T-helper 22 cell (primary cell): ENCODE data around the gene GMDS.
"Not testable (repeated sequence)": the region's sequence is repeated elsewhere in the genome, so short reads cannot be mapped to it uniquely, and the experiment has no call there.

Source experiments
- DNase-seq: peaks from one replicate; pipeline ENCODE4 v3.0.0-alpha.2; 2020; ENCODE audit warnings: low read depth

GMDS gene

DNA sequence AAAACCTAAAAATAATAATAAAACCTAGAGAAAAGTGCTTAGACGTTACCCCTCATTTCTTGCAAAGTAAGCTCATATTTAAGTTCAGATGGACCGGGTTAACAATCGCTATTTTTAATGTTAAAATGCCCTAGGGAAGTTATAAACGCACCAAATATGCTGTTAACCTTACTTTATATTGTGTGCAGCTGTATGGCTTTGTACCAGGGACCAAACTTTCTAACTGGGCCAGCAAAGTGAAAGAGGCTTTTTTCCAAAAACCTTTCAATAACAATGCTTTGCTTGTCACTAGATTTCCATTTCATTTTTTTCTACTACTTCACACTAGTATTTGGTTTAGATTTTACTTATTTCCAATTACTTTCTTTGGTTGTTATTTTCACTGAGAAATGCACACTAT is 387.2 kb downstream of the GMDS start:
- no peak for DNase-seq

DNA sequence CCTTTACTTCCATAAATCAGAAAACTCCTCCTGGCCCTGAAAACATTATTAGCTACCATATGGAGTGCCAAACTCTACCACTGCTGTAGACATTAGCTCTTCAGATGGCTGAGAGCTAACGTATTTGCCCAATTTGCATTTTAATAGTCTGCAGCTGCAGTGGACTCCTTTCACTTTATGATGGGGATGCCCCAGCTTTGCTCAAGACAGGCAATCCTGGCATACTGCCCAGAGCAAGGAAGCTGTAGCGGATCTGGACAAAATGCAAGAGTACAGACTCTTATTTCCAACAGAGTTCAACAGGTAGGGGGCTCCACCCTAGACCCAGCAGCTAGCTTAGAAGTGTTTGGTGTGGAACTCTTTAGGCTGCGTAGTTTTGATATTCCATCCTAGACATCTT is 389.0 kb downstream of the GMDS start:
- DNase-seq: no peak

DNA sequence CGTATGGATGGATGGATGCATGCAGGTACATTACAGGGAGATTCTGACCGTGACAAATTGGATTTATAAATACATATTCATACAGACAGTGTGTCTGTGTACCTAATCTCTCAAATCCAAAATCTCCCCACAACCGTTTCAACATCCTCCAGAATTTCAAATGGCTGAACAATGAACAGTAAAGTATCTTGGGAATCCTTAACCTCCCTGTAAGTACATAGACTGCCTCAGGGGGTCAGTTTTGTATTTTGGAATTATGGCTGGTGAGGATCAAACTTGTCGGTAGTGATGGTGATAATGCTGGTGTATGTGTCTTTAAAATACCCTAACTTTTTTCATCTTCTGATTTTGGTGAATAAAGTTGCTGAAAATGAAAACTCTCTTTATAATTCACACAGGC is 389.5 kb downstream of the GMDS start:
- no peak for DNase-seq

DNA sequence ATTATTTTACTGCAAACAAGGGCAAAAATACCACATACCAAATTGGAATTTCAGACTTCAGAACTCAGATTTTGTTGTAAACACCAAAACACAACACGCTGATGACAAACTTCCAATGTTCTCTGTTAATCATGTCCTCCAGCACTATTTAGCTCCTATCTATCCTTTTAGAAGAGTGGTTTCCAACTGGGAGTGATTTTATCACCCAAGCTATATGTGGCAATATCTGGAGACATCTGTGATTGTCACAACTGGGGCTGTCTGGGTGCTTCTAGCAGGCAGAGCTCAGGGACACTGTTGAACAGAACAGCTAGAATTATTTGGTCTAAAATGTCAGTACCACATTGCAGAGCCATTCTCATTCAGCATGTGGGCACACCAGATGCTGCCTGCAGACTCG is 391.1 kb downstream of the GMDS start:
- DNase-seq: no peak

DNA sequence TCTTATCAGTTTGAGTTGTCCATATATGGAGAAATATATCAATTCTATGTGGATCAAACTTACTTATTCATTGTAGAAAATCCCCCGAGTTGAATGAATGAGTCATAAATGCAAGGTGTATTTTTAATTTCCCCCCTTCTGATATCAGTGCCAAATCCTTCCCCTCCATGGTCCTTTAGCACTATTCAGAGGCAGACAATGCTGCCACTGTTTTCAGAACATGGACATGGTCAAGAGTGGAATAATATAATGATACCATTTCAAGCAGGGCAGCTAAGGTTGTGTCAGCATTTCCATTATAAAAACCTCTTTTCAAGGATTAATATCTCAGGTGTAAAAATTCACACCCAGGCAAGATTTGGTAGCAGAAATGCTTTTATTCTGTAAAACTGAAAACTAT is 391.6 kb downstream of the GMDS start:
- DNase-seq: no peak

DNA sequence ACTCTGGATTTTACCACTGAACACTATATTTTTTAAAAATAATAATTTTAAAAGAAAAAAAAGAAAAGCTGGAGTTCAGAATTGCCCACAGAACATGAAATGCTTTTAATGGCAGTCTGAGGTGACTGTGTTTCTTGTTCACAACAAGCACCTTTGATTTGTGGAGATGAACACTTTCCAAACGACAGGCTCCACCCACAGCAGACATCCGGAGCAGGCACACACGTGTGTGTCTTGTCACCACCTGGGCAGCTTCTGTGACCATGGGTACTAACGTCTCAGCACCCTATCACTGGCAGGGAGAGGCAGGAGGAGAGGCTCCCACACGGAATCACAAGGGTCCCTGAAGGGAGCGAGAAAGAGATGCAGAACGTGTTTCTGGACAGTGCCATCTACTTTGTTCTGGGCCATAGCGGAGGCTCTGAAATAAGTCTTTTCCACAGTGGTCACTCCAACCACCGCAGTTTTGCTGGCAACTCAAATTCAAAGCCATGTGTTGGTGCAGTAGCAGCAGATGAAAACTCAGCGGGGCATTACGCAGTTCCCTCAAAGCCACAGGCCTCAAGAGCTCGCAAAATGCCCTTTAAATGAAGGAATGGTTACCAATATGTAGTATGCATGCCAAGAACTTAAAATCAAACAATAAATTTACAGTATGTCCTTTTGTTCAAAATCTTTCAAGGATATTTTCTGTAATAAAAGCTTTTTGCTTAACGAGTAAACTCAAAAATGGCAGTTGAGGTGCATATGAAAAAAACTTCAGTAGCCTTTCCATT is 393.5 kb downstream of the GMDS start:
- no peak for DNase-seq

DNA sequence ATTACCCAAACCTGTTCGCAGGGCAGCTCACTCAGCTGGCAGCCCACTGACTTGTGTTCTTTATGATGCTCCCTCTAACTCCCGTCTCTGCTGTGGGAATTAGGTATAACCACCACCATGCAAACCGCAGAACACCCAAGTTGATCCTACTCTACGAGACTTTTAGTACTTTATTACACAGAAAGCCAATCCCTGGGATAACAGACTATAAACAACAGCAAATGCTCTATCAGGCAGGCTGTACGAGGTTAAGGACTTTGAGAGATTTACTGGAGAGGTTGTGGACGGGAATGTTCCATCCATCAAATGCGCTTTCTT is 394.6 kb downstream of the GMDS start:
- DNase-seq: no peak

DNA sequence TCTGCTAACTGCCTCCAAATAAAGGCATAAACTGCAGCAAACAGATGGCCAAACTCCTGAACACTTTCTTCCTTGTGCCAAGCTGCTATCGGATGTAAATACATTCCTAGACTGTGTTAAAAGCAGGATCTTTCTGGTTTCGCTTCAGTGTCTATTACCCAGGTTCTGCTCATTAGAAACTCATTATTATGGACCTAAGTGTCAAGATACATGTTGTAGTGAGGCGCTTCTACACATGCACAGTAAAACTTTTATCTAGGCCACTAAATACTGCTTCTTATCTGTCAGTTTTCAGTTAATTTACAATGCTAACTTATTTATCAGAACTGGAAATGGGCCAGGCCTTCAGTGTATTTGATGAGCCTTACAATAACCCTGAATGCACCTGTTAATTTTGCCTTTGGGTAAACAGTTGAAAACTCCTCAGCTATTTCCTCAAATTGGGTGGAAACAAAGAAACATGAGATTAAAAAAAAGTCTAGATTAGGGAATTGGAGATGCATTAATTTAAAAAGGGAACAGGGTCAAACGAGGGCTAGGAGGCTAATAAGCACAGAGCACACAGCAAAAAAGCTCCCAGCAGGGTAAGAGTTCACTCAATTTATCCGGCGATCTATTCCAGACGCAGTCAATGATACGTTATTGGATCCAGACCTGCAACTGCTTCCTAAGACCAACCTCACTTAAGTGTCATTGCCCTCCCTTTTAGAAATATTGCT is 395.1 kb downstream of the GMDS start:
- no peak for DNase-seq

DNA sequence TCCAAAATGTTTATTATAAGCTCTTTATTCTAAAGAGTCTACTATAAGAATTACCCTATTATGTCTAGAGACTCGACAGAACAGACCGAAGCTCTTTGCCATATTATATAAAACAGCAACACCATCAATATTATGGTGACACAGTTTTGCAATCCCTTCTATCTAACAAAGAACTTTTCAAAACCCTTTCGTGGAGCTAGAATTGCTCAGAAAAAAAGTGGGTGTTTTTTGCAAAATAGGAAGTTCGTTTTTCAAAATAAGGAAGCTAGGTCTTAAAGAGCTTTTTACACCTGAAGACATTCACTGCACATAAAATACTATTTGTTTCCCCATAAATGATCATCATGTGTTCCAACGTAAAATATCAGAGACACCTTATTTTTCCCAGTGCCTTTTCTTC is 395.7 kb downstream of the GMDS start:
- DNase-seq: no peak

DNA sequence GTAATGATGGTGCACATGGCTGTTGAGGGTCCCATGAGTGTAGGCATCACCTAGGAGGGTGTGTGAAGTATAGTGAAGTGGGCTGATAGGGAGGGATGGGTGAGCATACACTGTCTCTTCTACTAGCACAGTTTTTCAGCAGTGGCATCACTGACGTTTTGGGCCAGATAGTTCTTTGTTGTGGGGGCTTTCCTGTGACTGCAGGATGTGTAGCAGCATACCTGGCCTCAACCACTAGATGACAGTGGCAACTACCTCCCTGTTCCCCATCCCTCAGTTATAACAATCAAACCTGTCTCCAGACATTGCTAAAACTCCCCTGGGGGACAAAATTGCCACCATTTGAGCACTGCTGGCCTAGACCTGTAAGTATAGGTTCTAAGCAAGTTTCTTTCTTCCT is 396.7 kb downstream of the GMDS start:
- DNase-seq: no peak

DNA sequence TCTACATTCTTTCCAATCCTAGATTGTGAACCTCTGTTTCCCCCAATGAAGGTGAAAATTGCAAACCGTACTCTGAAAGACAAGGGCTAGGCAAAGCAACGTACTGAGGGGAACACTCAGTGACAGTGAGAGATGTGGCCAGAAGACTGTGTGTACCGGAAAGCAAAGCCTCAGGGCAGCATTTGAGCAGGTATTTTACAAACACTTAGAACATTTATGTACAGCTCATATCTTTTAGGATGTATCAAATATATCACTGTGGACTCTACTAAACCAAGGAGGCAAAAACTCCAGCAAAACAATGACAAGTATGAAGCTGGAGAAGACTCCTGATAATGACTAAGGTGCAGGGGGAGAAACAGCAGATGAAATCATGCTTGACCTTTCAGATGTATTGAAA is 398.8 kb downstream of the GMDS start:
- no peak for DNase-seq

DNA sequence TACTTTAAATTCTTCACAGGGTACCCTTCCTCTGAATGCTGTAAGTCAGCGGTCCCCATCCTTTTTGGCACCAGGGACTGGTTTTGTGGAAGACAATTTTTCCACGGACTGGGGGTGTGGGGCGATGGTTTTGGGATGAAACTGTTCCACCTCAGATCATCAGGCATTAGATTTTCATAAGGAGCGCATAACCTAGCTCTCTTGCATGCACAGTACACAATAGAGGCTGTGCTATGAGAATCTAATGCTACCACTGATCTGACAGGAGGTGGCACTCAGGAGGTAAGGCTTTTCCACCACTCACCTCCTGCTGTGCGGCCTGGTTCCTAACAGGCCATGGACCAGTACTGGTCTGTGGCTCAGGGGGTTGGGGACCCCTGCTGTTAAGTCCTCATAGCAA is 399.9 kb downstream of the GMDS start:
- not testable (repeated sequence) for DNase-seq

DNA sequence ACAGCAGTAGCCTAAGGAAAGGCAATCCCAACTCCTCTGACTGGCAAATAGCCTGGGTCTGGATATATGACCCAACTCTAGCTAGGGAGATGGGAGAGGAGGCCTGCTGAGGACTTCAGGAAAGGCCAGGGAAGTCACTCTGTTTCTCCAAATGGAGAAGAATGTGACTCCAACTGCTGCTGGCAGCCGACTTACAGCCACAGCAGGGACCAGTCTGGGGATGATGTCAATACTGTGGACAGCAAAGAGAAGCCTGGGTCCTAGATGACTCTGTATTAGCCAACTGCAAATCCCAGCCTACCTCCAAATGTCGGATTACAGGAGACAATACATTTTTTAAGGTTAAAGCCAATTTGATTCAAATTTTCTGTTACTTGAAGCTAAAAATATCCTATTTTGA is 403.1 kb downstream of the GMDS start:
- DNase-seq: no peak

DNA sequence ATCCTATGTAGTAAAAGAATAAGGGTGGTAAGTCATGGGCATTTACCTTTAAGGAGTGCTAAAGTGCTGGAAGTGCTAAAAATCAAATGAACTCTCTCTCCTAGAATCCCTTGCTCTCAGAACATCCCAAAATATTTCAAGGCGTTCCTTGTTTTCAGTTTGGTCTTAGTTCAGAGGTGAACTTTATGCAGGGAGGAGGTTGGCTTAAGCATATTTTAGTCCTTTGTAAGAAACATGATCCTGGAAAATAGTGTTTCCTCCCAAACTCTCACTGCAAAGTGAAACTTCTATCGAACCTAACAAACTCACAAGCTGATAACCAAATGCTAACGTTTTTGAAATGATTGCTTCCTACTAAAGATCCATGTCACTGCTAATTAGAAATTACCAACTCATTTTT is 404.3 kb downstream of the GMDS start:
- no peak for DNase-seq

DNA sequence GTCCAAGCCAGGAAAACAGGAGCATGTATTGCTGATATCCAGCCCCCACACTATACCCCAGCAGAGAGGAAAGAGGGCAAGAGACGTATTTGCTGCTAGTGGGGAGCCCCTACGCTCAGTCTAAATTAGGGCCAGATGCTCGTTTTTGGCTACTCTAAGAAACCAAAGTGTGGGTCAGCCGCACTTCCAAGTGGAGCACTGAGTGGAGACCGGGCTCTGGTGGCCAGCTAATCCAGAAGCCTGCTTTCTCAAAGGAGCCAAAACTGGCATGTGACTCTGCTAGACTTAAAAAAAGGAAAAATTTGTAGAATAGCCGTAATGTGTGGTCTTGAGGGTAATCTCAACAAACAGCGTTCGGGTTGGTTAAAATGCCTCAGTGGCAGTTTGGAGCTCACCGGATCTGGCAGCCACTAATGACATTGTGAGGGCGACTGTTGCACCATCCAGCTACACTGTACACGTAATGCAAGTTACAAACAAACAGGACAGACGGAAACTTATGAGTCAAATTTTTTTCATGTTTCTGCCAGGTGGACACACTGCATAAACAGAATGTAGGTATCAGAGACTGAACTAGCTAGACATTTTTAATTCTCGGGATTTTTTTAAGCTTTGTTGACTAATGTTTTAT is 404.8 kb downstream of the GMDS start:
- no peak for DNase-seq

DNA sequence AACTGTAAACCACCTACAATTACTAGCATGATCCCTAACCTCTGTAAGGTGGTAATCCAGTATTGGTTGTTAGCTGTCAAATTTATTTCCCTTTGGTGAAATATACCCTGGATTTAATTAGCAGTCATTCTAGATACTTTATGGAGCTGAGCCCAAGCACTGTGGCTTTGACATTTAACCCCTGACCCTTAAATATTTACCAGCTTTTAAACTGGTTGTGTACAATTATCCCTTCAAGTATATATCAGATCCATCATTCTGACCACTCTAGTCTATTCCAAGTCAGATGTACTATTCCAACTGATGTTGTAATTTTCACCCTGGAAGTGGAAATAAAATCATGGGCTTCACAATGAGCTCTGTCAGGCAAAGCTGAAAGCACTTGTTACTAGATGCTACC is 406.0 kb downstream of the GMDS start:
- DNase-seq: no peak

DNA sequence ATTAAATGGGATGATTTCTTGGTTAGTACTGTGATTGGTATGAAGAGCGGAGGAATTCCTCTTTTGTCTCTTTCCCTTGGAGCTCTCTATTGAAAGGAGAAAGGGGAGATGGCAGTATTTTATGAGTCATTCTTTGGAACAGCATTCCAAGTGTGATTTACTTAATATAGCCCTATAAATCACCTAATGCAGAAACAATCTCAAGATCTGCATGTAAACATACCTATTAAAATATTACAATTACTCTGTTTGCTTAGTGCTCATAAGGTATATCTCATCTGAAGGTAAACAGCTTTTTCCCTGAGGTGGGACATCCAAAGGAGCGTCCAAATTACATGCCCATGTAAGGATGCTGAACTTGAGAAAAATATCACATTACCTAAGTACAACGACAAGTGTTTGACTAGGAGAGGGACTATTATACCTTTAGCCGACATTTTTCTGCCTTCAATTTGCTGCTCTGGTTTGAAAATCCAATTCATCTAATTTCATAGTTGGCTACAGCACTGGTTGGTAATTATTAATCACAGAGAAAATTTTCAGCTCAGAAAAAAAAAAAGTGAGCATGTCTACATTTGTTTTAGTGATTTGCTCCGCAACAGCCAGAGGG is 406.7 kb downstream of the GMDS start:
- no peak for DNase-seq

DNA sequence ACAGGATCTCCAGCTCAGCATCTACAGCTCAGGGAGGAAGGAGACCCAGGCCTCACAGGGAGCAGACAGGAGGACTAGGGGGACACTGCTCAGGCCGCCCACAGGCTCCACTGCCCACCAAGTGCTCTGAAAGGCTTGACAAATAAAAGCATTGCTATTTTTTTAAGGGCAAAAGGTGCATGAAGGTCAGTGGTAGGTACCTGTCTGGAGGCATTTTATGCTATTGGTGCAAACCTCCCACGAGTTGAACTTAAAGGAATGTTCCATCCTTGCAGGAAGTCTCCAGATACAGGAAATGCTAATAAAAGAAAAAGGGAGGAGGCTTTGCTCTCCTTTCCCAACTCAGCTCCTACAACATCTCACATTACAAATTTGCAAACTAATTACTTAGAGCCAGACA is 407.6 kb downstream of the GMDS start:
- no peak for DNase-seq

DNA sequence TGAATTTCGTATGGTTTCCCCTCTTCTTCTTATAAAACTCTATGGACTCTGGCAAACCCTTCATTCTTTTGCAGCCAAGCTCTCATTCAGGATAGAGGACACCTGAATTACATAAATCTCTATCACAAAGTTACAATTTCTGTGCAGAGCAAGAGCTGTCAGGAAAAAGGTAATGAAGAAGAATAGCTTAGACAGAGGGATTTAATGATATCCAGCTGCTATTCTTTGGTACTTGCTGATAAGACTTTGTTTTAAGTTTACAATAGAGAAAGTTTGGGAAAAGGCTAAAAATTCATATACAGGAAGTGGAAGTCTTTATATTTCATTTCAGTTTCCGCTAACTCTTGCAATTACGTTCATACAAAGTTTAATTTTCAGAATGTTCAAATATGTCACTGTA is 408.7 kb downstream of the GMDS start:
- no peak for DNase-seq

DNA sequence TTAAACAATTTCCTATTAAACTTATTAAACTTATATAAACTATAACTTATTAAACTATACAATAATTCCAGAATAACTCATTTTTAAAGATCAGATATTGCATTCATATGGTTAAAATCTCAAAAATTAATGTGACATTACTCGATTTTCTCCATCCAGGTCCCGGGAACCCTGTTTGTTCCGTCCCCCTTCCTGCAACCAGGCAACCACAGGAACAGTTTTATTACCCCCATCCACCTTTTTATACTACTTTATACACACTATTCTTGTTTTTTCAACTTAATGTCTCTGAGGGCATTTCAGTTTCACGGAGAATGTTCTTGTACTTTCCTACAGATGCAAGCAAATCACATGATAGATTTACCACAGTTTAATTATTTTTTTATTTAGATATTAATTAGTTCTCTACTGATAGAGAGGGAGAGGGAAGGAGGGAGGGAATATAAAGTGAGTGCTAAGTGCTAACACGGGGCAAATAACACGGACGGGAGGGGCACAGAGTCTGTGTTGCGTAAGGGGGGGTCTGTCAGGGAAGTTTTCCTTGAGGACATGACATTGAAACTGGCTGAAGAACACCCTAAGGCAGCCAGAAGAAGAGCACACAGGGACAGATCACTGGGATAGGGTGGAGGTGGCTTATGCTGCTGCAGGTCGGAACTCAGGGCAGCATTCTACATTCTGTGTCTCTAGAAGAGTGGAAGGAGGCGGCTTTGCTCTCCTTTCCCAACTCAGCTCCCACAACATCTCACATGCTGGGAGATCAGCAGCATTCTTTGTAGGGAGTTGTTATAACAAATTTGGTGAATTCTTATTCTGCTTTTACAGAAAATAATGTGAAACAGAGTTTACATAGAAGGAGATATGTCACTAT is 410.5 kb downstream of the GMDS start:
- DNase-seq: no peak

DNA sequence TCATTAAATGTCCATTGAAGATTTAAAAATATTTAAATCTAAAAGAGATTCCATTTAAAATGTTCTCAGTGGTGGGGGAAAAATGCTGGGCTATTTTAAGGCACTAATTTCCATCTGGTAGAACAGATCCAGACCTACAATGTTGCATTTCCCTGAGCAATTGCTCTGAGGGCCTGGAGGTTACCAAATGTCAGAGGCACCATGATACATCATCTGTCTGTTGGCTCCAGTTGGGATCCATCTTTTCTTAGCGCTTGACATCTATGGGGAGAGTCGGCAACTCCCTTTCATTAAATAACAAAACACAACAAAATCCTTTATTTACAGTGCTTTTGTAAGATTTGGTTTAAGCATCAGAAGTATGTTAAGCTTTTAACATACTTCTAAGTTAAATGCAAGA is 411.2 kb downstream of the GMDS start:
- DNase-seq: no peak
